B cell (primary cell): ENCODE data around the gene EVI5L.

Experiments
- CTCF ChIP-seq: fragments of 200-600 bp; IDR thresholded peaks from one replicate; pipeline ENCODE4 v1.8.0; 2022; ENCODE audit warnings: antibody characterized with exemption, mild to moderate bottlenecking
- EZH2 ChIP-seq: IDR thresholded peaks from 2 replicates; pipeline ENCODE4 v1.6.1; 2012; ENCODE audit warnings: borderline replicate concordance, low read depth, mild to moderate bottlenecking, moderate library complexity, low read length; ENCODE audit not compliant: insufficient read depth, poor library complexity, severe bottlenecking

- TF ChIP-seq EZH2 (no peak), CTCF (no peak)
Observed at GRCh38 chr19:7817801-7818200, 12.2 kb upstream of the EVI5L start.
